Adrenal gland (tissue), 12 donors: ENCODE data around the gene KIF26B. TPM values are rescaled to one million over a fixed set of nuclear protein-coding genes. Genes with fewer than 3 reads are reported as not detected.

Experiments
- DNase-seq, 7 donors: peaks; one replicate each; pipeline ENCODE4 v3.0.0-alpha.2; 2019 to 2020
- H3K27ac ChIP-seq, 5 donors: fragments of 200-600 bp; sonication (generic) in 4 of 5; 1 replicate in 3 of 5; 2 replicates in 2 of 5; pipeline versions ENCODE4 v1.5.1 to v1.8.0; 2016 to 2020; ENCODE audit warnings: mild to moderate bottlenecking in 1 of 5
- H3K27me3 ChIP-seq: fragments of 200-600 bp; 2 replicates; pipeline ENCODE4 v1.8.0; 2021
- H3K36me3 ChIP-seq, 2 donors: fragments of 200-600 bp; replicated peaks in 1 of 2; 1 replicate in 1 of 2; 2 replicates in 1 of 2; pipeline versions ENCODE4 v1.5.1 to v1.8.0; 2018 to 2022
- H3K4me1 ChIP-seq, 2 donors: fragments of 200-600 bp; replicated peaks in 1 of 2; 1 replicate in 1 of 2; 2 replicates in 1 of 2; pipeline versions ENCODE4 v1.5.1 to v1.8.0; 2018 to 2021
- H3K4me3 ChIP-seq, 4 donors: fragments of 200-600 bp; sonication (generic) in 3 of 4; one replicate each; pipeline ENCODE4 v1.5.1; 2016 to 2018
- H3K9me3 ChIP-seq, 3 donors: fragments of 200-600 bp; sonication (generic) in 1 of 3; replicated peaks in 1 of 3; 1 replicate in 2 of 3; 2 replicates in 1 of 3; pipeline versions ENCODE4 v1.5.1 to v1.8.0; 2016 to 2021
- CTCF ChIP-seq, 6 experiments: fragments of 450-650 bp in 4 of 6; fragments of 200-600 bp in 2 of 6; sonication (generic) in 1 of 6; IDR thresholded peaks; 1 replicate in 5 of 6; 2 replicates in 1 of 6; pipeline versions ENCODE4 v1.5.1 to v1.8.0; 2016 to 2021; ENCODE audit warnings: antibody characterized with exemption in 6 of 6, mild to moderate bottlenecking in 2 of 6, moderate library complexity in 1 of 6
- POLR2A ChIP-seq, 2 donors: fragments of 450-650 bp; IDR thresholded peaks; one replicate each; pipeline ENCODE4 v1.6.1; 2017; ENCODE audit warnings: antibody characterized with exemption in 2 of 2, mild to moderate bottlenecking in 2 of 2, moderate library complexity in 1 of 2
- WGBS, 4 donors: extraction: QIAGEN DNeasy Blood & Tissue Kit in 2 of 4; methylation state at CpG; one replicate each; pipeline versions ENCODE4 v1.1.5 to v1.1.7; 2013 to 2017; 5-methylcytosine and 5-hydroxymethylcytosine counted together
- intact Hi-C, 2 donors: fragments of 100-400 bp; cut with DNase I; formaldehyde crosslinking; loops; one replicate each; pipeline versions ENCODE4 v1.14.1 to v1.15.0; 2022 to 2023
- polyA plus RNA-seq, 3 donors: library from polyadenylated mRNA; stranded (reverse); fragments of 200-250 nt in 2 of 3; fragments of 350-450 nt in 1 of 3; fragmentation: Illumina TruSeq in 1 of 3; extraction: RNeasy Lipid Tissue Mini Kit (QIAGEN cat#74804) in 1 of 3; gene quantifications; one replicate each; pipeline ENCODE4 v1.2.3, GENCODE V29; 2013 to 2014
- total RNA-seq, 9 donors: library from RNA; depleted of rRNA in 4 of 9; stranded (reverse); fragments of >200 nt in 4 of 9; fragments of 120-200 nt in 1 of 9; fragmentation: NEBNext Ultra II Directional in 1 of 9; extraction: Animal tissue kit (Norgen Biotek cat#: 25700) in 1 of 9; gene quantifications; one replicate each; pipeline versions ENCODE4 v1.1.0 to v1.2.4, GENCODE V29; 2013 to 2023
- donor health status: healthy with polysubstance abuse.
- donor health status: Bipolar disorder and iron deficiency.
- donor health status: DM: yes; HTN: yes; CAD: no.
- donor health status: DM: no; HTN: no; CAD: no.
- donor health status: DM: no; HTN: no; CAD: no.
- donor health status: DM: yes; HTN: yes; CAD: no.

The KIF26B gene
- total and polyA plus RNA-seq, 12 donors = 0.20 to 4.6 (median 2.6) TPM

GRCh38 chr1:245160741-245161400 is 6.1 kb downstream of the KIF26B start:
- Histone ChIP-seq H3K9me3 (no peaks in the 10 kb centered on the region), H3K27ac (no peak overlapping the region), H3K27me3 (peaks cover 3% of the 10 kb centered on the region), H3K4me1 (peaks cover 11 to 13% of the 10 kb centered on the region in 2 donors), H3K4me3 (no peak overlapping the region), H3K36me3 (no peaks in the 10 kb centered on the region)
- TF ChIP-seq POLR2A (IDR thresholded peaks at IDR 0.05) = no peak
- no peak for TF ChIP-seq CTCF (IDR thresholded peaks at IDR 0.05)
- intact Hi-C loops = no loop called here
- 55 to 62% (median 57%) methylated on average over 6 of the region's 6 CpGs for WGBS, 4 donors
- no peak for DNase-seq

DNA sequence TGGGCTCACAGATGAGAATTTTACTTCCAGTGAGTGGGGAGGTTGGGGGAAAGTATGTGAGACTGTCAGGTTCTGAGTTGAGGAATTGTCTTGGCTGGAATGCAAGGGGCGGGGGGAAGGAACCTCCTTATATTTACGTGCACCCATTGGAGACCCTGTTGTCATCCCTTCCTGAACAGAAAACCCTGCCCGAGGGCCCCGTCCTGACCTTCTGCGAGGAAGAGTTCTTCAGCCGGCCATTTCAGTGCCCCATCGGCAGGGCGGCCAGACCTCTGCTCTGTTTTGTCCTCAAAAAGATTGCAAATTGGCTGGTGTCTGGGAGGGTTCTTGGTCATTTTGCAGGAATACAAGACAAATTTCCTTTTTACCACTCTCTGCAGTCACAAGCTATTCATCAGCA is 7.1 kb downstream of the KIF26B start:
- TF ChIP-seq CTCF (IDR thresholded peaks at IDR 0.05) = no peak
- TF ChIP-seq POLR2A (IDR thresholded peaks at IDR 0.05) = no peak
- intact Hi-C loops = no loop called here
- H3K4me3 ChIP-seq = no peak overlapping the region
- H3K36me3 ChIP-seq = no peaks in the 10 kb centered on the region
- no peak for DNase-seq
- H3K27me3 ChIP-seq = peaks cover under 1% of the 10 kb centered on the region
- no peak overlapping the region for H3K27ac ChIP-seq
- WGBS, 4 donors = 62 to 76% (median 72%) methylated on average over 8 of the region's 8 CpGs
- H3K9me3 ChIP-seq = no peaks in the 10 kb centered on the region
- H3K4me1 ChIP-seq = peaks cover 4 to 5% of the 10 kb centered on the region in 2 donors

GRCh38 chr1:245166471-245166885 is 11.7 kb downstream of the KIF26B start:
- H3K36me3 ChIP-seq = no peaks in the 10 kb centered on the region
- no peaks in the 10 kb centered on the region for H3K9me3 ChIP-seq
- 9 to 22% (median 15%) methylated on average over 8 to 10 of the region's 10 CpGs for WGBS, 4 donors
- no peaks in the 10 kb centered on the region for H3K27me3 ChIP-seq
- peak overlapping the region in 1 of 5 donors; percentile 53 for H3K27ac ChIP-seq
- TF ChIP-seq CTCF (IDR thresholded peaks at IDR 0.05) (no peak), POLR2A (IDR thresholded peaks at IDR 0.05) (no peak)
- intact Hi-C loops = no loop called here
- H3K4me1 ChIP-seq = no peaks in the 10 kb centered on the region
- H3K4me3 ChIP-seq = peak overlapping the region in 1 of 4 donors; percentile 42
- peak in 4 of 7 donors; percentile 29 to 41 (median 34) for DNase-seq

DNA sequence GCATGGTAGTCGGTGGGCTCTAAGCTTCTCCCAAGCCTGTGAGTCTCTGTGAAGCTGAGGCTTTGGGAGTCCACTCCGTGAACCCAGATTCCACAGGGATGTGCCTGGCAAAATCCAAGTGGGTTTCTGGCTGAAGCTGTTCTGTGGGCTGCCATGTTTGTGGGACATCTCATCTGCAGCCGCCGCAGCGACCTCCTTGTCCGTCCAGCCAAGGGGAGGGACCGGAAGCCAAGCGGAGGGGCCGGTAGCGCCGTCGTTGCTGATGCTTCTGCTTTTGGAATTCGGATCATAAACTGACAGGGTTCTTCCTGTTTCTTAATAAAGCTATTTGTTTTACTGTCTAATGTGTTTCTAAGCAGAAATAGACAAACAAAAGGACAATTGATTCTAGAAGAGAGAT is 13.3 kb downstream of the KIF26B start:
- intact Hi-C loops = no loop called here
- peak; percentile 34 to 74 (median 40) for DNase-seq
- 57 to 71% (median 67%) methylated on average over 13 of the region's 13 CpGs for WGBS, 4 donors
- no peaks in the 10 kb centered on the region for H3K36me3 ChIP-seq
- H3K4me1 ChIP-seq = no peaks in the 10 kb centered on the region
- TF ChIP-seq CTCF (IDR thresholded peaks at IDR 0.05) (no peak), POLR2A (IDR thresholded peaks at IDR 0.05) (no peak)
- H3K9me3 ChIP-seq = no peaks in the 10 kb centered on the region
- no peak overlapping the region for H3K4me3 ChIP-seq
- peak overlapping the region in 2 of 5 donors; percentile 20 to 30 for H3K27ac ChIP-seq
- H3K27me3 ChIP-seq = no peaks in the 10 kb centered on the region
